Hepatocyte (in vitro differentiated cells): Measurements from ENCODE around the gene DPM1.

Source experiments
- CTCF ChIP-seq: fragments of 200-600 bp; sonication (generic); IDR thresholded peaks from 2 replicates; pipeline ENCODE4 v1.5.1; 2016; ENCODE audit warnings: antibody characterized with exemption, mild to moderate bottlenecking; ENCODE audit not compliant: poor library complexity
- EZH2 ChIP-seq: fragments of 200-600 bp; sonication (generic); IDR thresholded peaks from 2 replicates; pipeline ENCODE4 v1.6.1; 2016; ENCODE audit warnings: antibody characterized with exemption, mild to moderate bottlenecking, borderline replicate concordance

- TF ChIP-seq EZH2 (no peak), CTCF (no peak)
Measured at GRCh38 chr20:50915424-50915823, 42.9 kb downstream of the DPM1 start.
